HG02610 (cell line): Measurements from ENCODE around the gene TTC33.

Source experiments
- ATAC-seq: cut with Tn5 transposase; IDR thresholded peaks from one replicate; pipeline ENCODE4 v1.9.1; 2021; ENCODE audit warnings: mild to moderate bottlenecking, moderate library complexity; ENCODE audit not compliant: unreplicated experiment

Gene TTC33

DNA sequence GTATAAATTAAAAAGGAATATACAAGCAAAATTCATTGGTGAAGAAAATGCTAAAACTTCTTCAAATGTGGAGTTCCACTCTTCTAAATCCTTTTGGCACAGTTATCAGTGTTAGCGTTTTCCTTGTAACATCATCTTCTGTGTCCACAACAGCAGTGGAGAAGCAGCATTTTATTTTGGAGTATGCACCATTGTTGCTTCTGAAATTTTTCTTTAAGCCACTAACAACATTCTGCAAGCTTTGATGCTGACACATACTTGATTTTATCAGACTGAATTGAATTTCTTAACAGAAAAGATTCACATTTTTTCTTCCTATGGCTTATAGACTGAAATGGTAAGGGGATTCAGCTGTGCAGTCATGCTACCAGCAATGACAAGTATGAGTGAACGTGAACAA, 136.8 kb downstream of the TTC33 start:
- no peak for ATAC-seq

DNA sequence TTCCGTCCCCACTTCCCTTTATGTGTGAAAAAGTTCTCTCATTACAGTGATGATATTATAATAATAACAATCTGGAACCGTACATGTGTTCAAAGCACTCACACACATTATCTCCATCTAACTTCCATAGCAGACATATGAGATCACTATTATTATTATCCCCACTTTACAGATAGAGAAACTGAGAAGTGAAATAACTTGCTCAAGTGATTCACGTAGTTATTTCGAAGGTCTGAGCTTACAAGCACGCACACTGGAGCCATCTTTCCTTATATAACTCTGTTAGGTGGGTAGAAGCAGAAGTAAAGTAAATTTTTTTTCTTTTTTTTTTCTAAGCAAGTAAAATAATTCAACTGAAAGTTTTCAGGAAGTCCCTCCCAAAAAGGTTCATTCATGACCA, 139.0 kb downstream of the TTC33 start:
- no peak for ATAC-seq

DNA sequence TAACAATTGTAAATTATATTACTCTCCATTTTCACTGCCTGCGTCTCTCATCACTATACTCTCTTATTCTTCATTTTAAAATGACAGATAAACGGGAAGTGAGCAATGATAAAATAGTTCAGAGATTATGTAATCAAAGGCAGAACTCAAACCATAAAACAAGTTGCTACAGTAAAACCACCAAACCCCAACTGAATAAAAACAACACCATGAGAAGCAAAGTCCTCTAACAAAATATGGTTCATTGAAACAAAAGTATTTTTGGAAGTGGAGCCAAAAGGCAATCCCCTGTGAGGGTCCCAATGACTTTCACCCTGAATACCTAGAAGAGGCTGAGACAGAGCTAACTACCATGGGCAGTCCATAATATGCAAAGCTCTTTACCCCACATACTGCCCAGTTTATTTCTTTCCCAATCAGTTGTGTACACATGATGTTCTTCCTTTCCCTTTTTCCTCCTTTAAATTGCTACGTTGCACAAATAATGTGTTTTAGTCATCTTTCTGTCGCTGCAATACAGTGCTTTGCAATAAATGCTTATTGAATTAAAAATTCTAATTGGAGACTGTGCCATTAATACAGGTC, 140.1 kb downstream of the TTC33 start:
- no peak for ATAC-seq

DNA sequence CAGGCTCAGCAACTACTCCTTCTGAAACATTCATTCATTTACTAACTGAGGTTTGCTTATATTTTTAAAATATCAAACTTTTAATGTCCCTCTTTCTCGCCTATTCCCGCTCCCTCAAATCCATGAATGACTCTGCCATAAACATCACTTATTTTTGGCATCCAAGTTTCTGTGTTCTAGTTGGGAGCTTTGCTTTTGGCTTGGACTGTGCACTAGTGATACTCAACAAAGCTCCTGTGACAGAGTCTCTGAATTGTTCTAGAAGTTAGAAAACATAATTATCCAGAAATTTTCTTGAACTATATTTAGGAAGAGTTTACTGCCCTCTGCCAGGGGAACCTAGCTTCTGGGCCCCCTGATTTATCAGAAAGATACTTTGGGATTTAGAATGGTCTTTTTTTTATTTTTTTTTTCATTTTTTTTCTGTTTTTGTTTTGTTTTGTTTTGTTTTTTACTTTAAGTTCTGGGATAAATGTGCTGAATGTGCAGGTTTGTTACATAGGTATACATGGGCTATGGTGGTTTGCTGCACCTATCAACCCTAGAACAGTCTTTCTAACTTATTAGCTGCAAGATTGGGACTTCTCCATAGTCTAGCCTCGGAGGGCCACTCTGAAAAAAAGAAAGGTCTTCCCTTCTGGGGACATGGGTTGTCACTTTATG, 140.7 kb downstream of the TTC33 start:
- no peak for ATAC-seq

DNA sequence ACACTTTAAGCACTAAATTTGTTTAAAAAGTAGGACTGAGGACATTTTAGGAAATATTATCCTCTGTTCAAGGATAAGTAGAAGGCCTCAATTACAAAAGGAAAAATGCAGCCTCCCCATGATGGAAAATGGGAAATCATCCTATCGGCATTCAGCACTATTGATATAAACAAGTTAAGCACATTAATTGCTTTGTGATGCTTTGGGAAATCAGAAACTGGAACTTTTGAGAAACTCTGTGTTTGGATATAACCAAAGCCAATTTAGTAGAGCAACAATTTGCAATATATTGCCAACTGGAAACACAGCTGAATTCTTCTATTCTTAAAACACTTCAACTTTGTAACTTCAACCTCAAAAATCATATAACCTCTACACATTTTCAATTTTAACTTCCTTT, 141.3 kb downstream of the TTC33 start:
- no peak for ATAC-seq

DNA sequence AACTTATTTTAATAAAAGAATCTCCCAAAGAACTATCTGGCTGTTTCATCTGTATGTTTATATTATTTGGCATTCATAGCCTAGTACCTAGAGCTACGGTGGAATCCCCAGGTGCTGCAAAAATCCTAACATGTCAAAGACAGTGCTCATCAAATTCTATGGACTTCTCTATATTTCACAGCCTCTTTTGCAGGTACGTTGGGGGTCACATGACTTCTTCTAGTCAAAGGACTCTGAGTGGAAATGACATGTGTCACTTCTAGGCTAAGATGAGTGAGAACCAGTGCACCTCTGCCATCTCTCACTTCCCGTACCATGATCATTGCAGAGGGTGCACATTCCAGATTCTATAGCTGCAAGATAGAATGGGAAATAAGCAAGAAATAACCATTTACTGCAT, 148.6 kb downstream of the TTC33 start:
- ATAC-seq = no peak

DNA sequence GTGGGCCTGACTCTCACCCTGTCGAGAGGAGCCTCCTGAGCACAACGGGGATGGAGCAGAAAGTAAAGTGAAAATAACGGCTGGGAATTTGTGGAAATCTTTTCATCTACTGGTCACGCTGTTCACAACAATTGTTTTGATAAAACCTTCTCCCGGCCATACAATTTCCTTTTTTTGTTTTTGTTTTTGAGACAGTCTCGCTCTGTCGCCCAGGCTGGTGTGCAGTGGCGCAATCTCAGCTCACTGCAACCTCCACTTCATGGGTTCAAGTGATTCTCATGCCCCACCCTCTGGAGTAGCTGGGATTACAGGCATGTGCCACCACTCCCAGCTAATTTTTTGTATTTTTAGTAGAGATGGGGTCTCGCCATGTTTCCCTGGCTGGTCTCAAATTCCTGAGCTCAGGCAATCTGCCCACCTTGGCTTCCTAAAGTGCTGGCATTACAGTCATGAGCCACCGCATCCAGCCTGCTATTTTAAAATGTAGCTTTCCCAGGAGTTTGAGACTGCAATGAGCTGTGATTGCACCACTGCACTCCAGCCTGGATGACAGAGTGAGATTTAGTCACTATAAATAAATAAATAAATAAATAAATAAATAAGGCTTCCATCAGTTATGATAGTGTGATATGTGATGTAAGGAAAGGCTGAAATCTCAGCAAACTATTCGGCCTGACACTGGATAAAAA, 149.5 kb downstream of the TTC33 start:
- ATAC-seq = no peak

DNA sequence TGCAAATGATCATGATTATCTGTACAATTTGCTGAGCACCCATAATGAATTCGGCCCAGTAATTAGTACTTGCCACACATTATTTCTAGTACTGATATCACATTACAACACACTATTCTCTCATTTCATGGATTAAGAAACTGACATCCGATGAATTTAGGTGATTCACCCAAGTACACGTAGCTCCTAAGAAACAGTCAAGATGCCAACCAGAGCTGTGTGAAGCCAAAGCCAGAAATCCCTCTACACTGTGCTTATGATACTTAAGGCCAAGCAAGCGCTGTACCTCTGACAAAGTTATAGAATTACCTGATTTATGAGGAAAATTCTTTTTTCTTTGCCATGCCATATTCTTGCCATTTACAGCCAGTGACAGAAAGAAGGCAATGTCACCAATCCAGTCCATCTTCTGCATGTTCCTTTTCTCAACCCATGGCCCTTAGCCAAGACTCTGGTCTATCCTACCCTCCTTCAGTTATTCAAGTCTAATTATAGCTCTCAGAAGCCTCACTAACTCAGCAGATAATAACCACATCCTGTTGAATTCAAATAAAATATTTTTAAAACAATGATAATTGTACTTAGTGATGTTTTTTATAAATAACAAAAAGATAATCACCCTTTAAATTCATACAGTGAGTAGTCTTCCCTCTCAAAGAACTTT, 150.3 kb downstream of the TTC33 start:
- no peak for ATAC-seq

DNA sequence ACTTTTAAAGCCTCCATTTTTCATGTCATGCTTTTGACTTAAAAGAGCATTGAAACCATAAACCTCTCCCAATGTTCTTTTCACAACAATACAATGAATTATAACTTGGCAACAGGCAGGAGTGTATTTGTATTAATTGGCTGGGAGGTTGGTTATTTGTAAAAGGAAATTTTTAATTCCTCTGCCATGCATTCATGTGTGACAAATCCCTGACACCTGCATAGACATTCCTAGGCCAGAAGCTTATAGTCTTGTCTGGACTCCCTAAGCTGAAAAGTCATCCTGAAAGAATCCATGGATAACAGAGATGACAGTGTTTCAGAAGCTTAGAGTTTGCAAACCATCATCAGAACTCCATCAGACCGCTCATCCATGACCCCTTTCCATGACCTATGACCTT, 152.4 kb downstream of the TTC33 start:
- ATAC-seq = no peak

DNA sequence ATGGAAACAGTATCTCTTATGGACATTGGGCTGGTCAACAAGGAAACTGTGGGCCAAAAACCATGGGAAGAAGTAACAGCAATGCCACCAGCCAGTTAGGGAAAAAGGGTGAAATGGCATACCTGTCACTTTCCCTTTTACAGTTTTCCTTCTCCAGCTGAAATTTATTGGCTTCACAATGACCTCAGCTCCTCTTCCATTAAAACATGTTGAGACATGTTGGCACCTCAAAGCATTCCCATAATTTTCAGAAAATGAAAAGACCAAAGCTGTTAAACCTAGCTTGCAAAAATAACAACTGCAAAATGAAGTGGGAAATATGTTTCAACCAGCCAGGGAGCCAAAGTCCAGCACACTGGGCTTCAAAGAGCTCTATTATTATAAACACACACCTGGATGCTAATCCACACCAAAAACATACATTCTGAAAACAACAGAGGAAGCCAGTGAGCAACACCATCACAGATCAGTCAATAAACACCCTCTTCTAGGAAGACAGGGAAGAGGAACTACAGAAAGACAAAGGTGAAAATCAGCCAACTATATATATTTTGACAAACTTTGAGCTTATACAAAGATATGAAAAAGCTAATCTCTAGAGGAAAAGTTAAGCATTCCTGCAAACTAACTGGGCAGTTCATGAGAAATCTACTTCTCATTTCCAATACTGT, 154.4 kb downstream of the TTC33 start:
- no peak for ATAC-seq

DNA sequence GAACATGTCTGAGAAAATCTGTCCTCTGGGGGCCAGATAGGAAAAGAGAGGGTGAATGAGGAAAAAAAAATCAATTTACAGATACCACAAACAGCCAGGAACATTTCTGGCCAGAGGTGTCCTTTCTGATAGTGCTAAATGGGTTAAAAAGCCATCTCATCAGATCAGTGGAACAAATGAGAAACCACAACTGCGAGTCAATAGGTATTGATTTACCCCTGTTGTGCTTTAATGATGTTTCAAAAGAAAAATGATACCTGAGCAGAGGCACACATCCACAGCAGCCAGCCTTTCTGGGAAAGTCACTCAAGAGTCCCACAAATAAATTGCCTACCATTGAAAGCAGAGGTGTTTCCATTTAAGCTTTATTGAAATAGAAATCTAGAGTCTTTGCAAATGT, 155.4 kb downstream of the TTC33 start:
- ATAC-seq = no peak

DNA sequence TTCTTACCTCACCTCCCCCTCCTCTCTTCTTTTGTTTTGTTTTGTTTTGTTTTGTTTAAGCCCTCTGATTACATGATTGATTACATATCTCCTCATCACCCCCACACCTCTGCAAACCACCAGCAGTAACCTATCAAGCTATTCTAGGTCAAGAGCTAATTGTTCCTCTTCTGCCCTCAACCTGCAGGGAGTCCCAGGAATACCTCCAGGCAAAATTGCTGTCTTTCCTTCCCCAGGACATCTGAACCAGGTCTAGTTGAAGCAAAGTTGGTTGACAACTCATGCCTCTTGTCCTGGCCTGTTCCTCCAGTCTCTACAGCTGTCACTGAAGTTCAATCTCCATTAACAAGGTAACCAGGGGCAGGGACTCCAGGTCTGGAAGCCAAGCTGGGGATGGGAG, 156.1 kb downstream of the TTC33 start:
- ATAC-seq = no peak

DNA sequence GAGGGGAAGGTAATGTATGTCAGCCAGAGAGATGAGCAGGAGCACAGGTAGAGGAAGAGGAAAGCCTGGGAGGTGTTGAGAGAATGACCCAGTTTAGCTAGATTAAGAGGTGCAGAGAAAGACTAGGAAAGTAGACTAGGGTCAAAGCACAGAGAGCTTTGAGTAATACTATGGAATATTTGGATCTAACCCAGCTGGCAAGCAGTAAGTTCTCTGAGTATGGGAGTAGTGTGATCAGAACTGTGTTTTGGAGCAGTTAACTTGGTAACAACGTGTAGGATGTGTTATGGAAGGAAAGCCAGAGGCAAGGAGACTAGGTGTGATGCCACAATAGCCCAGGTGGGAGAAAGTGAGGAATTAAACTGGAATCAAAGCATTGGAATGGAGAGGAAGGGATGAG, 160.9 kb downstream of the TTC33 start:
- ATAC-seq = no peak

DNA sequence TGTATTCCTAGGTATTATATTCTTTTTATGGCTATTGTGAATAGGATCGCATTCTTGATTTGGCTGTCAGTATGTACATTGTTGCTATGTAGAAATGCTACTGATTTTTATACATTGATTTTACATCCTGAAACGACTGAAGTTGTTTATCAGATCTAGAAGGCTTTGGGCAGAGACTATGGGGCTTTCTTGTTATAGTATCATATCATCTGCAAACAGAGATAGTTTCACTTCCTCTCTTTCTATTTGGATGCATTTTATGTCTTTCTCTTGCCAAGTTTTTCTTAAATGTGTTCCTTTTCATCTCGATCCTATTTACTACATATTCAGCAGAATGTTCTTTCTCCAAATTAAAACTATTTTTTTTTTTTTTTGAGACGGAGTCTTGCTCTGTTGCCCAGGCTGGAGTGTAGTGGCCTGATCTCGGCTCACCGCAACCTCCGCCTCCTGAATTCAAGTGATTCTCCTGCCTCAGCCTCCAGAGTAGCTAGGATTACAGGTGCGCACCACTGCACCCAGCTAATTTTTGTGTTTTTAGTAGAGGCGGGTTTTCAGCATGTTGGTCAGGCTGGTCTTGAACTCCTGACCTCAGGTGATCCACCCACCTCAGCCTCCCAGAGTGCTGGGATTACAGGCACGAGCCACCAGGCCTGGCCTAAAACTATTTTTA, 163.9 kb downstream of the TTC33 start:
- ATAC-seq = peak; percentile 81

DNA sequence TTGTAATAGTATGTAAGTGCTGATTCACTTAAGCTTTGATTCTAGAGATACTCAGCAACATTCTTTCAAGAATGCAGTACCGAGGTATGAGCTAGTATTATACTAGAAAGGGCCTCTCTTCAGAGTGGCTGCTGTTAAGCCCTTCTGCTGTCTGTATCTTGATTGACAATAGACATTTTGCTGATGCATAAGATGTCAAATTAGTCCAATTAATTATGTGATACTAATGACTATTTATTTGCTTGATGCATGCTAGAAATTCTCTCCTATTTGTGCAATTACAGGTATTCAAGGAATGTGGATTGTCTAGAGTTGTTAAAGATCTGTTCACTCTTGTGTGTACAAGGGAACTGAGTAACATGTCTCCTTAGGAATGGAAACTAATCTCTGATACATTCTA, 168.4 kb downstream of the TTC33 start:
- no peak for ATAC-seq

DNA sequence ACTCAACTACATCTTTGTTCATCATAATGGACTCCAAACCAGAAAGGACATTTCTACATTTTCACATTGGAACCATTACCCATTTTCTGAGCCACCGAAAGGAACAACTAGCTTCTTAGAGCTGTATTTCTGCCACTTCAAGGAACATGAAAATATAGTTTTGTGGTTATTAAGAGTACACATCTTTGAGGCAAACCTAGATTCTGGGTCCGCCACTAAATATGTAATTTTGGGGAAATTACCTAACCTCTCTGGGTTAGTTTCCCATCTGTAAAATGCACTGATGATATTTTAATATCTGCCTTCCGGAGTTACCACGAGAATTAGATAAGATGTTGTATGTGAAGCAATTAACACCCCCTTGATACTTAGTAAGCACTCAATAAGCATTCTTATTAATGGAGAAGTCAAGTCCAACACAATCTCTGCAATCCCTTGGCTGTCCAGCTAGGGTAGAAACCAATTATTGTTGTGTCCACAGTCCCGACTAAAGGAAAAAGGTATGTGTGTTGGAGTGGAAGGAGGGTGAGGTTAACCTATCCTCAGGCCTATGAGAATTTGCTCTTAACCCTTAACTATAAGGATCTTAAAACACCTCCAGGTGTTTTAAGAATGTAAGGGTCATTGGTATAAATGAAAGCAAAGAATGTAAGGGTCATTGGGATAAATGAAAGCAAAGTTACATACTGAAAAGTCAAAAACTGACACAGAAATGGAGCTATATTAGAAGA, 170.1 kb downstream of the TTC33 start:
- ATAC-seq = no peak

DNA sequence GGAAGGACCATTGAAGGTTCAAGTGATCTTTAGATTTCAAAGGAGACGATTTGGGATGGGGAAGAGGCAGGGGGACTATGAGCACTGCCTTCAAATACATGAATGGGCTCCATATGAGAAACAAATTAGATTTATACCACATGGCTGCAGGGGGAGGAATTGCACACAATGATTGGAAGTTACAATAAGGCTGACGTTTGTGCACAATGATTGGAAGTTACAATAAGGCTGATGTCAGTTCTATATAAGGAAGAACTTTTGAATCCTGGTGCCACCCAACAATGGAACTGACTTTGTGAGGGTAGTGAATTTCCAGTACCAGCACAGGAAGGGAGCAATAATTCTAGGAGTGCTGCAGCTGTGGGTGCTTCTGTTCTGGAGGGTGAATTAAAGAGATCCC, 171.7 kb downstream of the TTC33 start:
- ATAC-seq = no peak

DNA sequence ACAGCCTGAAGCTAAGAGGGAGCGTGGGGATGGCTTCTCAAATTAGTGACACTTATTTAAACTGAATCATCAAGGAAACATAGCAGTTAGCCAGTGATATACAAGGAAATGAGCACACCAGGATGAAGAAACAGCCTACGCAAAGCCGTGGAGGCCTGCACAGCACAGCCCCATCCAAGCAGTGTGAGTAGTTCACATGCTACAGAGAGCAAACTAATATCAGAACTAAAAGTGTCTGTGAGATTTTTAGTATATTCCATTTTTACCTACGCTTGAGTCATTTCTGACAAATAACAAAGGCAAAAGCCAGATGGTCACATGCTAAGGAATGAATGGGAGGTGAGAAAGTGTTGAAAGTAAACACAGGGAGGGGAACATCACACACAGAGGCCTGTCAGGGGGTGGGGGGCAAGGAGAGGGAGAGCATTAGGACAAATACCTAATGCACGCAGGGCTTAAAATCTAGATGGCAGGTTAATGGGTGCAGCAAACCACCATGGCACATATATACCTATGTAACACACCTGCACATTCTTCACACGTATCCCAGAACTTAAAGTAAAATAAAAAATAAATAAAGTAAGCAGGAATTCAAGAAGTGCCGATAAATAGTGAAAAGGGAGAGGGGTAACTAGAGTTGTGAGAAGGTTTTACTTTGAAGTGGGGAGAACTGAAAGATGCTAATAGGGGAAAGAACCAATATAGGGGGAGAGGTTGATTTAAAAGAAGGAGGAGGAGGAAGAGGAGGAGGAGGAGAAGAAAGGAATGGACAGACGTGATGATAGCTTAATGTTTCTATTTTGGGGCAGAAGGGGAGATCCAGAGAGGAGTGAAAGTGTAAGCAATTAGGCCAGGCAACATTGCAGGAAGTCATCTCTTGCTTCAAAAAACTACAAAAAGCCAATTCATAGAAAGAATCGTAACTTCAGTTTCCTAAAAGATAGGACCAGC, 177.0 kb downstream of the TTC33 start:
- ATAC-seq = peak; percentile 97

DNA sequence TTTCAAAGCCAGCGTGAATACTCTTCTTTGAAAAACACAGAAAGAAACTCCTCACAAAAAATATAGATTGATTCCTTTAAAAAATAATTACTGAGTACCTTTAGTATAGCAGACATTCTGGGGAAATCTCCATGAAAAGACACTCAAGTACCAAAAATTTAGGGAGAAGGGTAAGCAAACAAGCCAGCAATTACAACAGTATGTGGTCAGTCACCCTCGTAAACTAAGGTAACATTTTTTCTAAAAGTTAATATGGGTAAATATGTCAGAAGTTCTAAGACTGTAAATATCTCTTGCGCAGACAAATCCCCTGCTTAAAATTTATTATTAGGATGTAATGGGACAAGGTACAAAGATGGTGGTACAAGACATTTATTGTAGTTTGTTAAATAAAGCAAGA, 178.0 kb downstream of the TTC33 start:
- ATAC-seq = no peak
